Astrocyte of the cerebellum (primary cell): ENCODE data around the gene MYO15B.

Source experiments
- DNase-seq: peaks from one replicate; pipeline ENCODE4 v3.0.0-alpha.2; 2011; ENCODE audit warnings: low read depth
- H3K4me3 ChIP-seq: 2 replicates; pipeline ENCODE4 v1.5.1; 2011; ENCODE audit warnings: mild to moderate bottlenecking, low read depth, low read length, moderate library complexity
- CTCF ChIP-seq: IDR thresholded peaks from 2 replicates; pipeline ENCODE4 v1.5.1; 2012; ENCODE audit warnings: low read length, low read depth, moderate library complexity, mild to moderate bottlenecking; ENCODE audit errors: missing control alignments
- in situ Hi-C: cut with HindIII; loops from 2 replicates; pipeline ENCODE4 v1.10.0; 2017; ENCODE audit warnings: low sequenced_read_pairs

The MYO15B gene

GRCh38 chr17:75596320-75597087 is 8.9 kb downstream of the MYO15B start:
- in situ Hi-C loops, result loop anchor here (5.0 kb wide), 1 partner anchor 54 kb away; no protein-coding TSS in a partner anchor
- no peak for TF ChIP-seq CTCF
- no peak overlapping the region for H3K4me3 ChIP-seq
- no peak for DNase-seq

- H3K4me3 ChIP-seq, result no peak overlapping the region
- peak; percentile 70 for TF ChIP-seq CTCF
- DNase-seq, result no peak
- in situ Hi-C loops, result no loop called here
Observed at GRCh38 chr17:75601057-75601987, 13.7 kb downstream of the MYO15B start.

DNA sequence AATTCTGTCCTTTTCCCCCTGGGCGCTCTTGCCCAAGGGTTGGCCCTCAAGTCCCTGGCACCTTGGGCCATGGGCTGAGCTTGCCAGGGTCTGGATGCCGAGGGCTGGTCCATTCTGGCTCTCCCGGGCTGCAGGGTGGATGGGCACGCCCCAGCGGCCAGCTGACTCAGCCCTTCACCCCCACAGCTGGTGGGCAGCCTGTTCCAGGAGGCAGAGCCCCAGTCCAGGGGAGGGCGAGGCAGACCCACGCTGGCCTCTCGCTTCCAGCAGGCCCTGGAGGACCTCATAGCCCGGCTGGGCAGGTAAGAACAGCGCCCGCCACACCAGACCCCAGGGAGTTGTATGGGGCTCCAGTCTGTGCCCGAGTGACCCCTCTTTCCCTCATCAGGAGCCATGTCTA is 15.0 kb downstream of the MYO15B start:
- no peak overlapping the region for H3K4me3 ChIP-seq
- DNase-seq, result no peak
- in situ Hi-C loops, result no loop called here
- no peak for TF ChIP-seq CTCF

GRCh38 chr17:75603123-75603522 is 15.5 kb downstream of the MYO15B start:
- in situ Hi-C loops, result no loop called here

DNA sequence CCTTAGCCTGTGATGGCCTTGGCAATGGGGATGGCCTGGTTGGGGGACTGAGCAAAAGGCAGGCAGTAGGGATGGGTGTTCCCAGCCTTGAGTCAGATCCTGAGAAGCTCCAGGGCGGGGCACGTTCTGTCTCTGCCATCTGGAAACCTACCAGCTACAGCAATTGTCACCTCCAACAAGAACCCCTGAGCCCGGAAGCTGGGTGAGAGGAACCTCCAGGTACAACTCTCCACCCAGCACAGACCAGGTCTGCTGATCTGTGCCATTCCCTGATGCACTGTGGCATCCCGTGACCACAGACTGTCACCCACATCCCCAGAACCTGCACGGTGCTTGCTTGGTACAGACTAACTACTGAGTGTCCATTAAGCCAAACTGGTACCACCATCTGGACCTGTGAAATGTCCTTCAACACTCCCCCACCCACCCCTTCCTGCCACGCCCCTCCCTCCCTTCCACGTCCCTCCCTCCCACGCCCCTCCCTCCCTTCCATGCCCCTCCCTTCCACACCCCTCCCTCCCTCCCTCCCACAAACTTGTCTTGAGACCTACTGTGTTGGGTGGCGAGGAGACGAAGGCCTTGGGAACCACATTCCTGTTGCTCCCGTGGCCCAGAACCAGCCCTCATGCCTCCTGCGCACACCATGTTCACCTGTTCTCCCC is 16.6 kb downstream of the MYO15B start:
- DNase-seq, result no peak
- no peak for TF ChIP-seq CTCF
- no peak overlapping the region for H3K4me3 ChIP-seq
- in situ Hi-C loops, result no loop called here

More at GRCh38 chr17:75603123-75603522, 15.5 kb downstream of the MYO15B start:
- no peak overlapping the region for H3K4me3 ChIP-seq
- TF ChIP-seq CTCF, result no peak
- no peak for DNase-seq

DNA sequence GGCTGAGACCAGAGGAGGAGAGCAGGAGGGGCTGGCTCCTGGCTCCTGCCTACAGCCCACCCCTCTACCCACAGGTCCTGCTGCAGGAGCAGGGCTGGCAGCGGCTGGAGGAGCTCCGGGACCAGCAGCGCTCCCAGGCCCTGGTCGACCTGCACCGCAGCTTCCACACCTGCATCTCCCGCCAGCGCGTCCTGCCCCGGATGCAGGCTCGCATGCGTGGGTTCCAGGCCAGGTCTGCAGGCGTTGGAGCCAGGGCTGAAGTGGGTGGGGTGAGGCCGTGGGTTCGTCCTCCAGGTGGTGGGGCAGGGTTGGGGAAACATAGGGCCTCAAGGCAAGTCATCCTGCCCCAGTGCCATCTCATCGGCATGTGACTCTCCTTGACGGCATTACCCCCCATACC is 18.2 kb downstream of the MYO15B start:
- in situ Hi-C loops, result no loop called here
- H3K4me3 ChIP-seq, result no peak overlapping the region
- DNase-seq, result no peak
- no peak for TF ChIP-seq CTCF
